NCI-H748 (cell line): ENCODE measurements around the gene HSD17B11.
"Not testable (repeated sequence)": the region's sequence is repeated elsewhere in the genome, so short reads cannot be mapped to it uniquely, and the experiment has no call there.

ENCODE experiments used
- DNase-seq: peaks from one replicate; lab custom pipeline; 2025; ENCODE audit not compliant: unreplicated experiment; lab: John Stamatoyannopoulos, UW

The HSD17B11 gene

GRCh38 chr4:87406462-87406861 is 15.5 kb upstream of the HSD17B11 start:
- DNase-seq = no peak

- no peak for DNase-seq
These were observed 14.3 kb upstream of the HSD17B11 start for GRCh38 chr4:87405211-87405820.

GRCh38 chr4:87403732-87404131 is 12.7 kb upstream of the HSD17B11 start:
- DNase-seq = not testable (repeated sequence)

DNA sequence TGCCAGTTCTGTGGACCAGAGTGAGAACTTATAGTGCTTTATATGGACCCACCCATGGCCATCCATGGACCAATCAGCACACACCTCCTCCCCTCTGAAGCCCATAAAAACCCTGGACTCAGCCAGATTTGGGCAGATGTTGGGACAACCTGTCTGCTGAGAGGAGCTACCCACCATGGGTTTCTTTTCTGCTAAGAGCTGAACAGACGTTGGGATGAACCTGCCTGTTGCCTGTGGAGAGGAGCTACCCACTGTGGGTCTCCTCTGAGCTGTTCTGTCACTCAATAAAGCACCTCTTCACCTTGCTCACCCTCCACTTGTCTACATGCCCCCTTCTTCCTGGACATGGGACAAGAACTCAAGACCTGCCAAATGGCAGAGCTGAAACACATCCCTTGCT is 9.0 kb upstream of the HSD17B11 start:
- DNase-seq = no peak

- DNase-seq = no peak
These were observed 8.2 kb upstream of the HSD17B11 start for GRCh38 chr4:87399148-87399547.

DNA sequence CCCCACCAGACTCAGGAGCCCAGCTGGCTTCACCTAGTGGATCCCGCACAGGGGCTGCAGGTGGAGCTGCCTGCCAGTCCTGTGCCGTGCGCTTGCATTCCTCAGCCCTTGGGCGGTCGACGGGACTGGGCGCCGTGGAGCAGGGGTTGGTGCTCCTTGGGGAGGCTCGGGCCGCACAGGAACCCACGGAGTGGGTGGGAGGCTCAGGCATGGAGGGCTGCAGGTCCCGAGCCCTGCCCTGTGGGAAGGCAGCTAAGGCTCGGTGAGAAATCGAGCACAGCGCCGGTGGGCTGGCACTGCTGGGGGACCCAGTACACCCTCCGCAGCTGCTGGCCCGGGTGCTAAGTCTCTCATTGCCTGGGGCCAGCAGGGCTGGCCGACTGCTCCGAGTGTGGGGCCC is 4.9 kb upstream of the HSD17B11 start:
- not testable (repeated sequence) for DNase-seq

- DNase-seq = not testable (repeated sequence)
These were observed 4.1 kb upstream of the HSD17B11 start for GRCh38 chr4:87395073-87395472.

DNA sequence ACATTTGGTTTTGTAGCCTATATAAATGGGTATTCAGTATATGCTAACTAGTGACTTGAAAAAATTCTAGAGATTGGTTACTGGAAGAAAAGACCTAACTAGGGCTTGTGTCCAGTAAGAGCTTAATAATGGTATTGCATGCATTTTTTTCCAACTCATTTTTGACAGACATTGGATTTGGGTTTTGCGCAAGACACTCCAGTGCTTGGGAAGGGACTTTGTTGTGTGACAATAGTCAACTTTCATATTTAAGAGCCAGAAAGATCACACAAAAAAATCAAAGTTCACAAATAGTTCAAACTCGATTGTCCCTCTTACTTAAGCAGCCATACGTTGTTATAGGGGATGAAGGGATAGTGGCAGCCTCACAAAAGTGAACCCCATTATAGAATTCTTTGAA is 1.2 kb upstream of the HSD17B11 start:
- no peak for DNase-seq

DNA sequence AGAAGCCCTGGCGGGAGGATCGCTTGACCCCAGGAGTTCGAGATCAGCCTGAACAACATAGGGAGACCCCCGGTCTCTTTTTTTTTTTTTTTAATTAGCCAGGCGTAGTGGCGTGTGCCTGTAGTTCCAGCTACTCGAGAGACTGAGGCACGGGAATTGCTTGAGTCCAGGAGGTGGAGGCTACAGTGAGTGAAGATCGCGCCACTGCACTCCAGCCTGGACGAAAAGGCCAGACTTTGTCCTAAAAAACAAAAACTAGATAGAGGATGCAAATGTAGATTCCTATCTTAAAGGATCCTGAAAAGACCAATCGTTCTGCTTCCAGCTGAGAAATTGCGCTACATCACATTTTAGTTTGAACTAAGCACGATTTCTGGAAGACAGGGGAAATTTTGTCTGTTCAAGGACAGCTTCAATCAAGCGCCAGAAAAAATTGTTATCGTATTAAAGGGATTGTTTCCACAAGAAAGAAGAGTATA is 627 bp upstream of the HSD17B11 start:
- DNase-seq = no peak

DNA sequence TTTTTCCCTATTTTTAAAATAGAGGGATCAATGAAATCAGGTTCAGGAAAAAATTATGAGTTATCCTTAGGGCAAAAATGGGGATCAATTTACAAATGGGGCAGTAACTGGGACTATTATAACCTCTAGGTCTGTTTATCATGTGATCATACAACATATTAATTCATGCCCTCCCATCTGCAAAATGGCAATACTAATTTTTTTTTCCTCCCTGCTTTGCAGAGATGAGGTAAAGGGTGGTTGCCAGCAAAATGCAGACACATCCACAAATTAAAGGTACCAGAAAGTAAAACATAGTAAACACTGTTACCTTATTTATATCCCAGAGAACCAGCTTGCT is 467 bp downstream of the HSD17B11 start:
- peak; percentile 48 for DNase-seq

DNA sequence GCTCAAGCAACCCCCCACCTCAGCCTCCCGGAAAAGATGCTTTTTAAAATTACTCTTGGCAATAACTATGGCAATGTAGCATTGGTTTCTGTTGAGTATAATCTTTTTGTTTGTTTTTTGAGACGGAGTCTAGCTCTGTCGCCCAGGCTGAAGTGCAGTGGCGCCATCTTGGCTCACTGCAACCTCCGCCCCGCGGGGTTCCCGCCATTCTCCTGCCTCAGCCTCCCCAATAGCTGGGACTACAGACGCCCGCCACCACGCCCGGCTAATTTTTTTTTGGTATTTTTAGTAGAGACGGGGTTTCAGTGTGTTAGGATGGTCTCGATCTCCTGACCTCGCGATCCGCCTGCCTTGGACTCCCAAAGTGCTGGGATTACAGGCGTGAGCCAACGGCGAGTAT is 933 bp downstream of the HSD17B11 start:
- peak; percentile 23 for DNase-seq

- DNase-seq = no peak
These were observed 2.1 kb downstream of the HSD17B11 start for GRCh38 chr4:87388901-87389300.

DNA sequence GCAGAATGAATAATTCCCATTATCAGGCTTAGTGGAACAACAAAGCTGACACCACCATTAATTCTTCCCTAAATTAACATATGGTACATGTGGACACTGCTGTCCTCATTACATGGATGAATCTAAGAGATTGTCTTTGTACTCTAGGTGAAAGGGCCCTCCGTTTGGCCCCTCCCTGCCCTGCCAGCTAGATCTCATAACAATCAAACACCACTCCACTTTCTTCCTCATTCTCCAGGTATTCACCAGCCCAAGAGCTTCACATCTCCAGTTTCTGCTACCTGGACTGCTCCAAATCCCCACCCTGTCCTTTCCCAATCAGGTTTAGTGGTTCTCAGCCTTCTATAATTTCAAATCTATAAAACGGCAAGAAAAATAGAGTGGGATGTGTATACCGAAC is 3.8 kb downstream of the HSD17B11 start:
- no peak for DNase-seq

GRCh38 chr4:87384466-87385132 is 6.4 kb downstream of the HSD17B11 start:
- not testable (repeated sequence) for DNase-seq

DNA sequence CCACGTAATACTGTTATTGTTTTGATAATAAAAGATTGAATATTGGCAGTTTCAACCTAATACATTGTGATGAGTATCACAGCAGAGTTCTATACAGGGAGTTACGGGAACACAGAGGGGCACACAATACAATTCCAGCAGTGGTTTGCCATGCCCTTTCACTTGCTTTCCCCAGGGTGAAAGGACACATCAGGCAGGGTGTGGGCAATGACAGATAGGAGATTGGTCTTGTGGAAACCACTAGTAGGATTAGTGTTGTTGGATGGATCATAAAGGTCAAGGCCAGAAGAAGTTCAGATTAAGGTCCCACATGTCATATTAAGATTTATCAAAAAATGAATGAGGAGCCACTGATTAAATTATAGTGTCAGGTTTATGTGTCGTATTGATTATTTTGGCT is 8.1 kb downstream of the HSD17B11 start:
- no peak for DNase-seq

- no peak for DNase-seq
These were observed 8.9 kb downstream of the HSD17B11 start for GRCh38 chr4:87382116-87382515.

- DNase-seq = no peak
These were observed 13.2 kb downstream of the HSD17B11 start for GRCh38 chr4:87377816-87378215.

DNA sequence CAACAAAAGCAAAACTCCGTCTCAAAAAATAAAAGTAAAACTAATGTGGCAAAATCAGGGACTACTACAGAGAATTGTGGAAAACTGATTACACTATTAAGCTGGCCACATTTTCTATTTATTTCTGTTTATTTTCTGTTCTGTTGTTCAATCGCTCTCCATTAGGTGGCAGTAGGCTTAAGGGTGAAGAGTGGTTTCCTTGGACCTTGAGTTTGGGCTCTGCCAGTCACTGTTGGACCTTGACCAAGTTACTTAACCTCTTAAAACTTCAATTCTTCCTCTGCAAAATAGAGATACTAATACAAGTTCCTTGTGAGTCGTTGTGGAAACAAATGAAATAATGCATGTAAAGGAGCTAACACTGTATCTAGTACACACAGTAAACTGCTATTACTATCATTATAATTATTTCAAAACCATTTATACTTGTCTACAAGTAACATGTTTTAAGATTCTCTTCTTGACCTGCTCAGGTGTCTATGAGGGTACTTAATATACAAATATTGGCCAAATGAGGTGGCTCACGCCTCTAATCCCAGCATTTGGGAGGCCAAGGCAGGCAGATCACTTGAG is 15.2 kb downstream of the HSD17B11 start:
- no peak for DNase-seq

DNA sequence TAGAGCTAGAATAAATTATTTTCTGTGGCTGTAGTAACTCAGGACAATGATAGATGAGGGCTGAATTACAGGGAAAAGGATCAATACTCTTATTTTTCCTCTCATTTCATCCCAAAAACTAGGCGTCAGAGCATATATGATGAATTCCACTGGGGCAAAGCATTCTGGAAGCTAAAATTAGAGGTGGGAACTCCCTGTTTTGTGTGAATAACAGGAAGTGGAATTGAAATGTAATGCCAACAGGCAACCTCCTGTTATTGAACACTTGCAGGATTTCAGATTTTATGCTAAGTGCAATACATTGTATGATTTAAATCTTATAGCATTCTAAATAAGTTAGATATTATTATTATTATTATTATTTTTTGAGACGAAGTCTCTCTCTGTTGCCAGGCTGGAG is 20.9 kb downstream of the HSD17B11 start:
- no peak for DNase-seq

GRCh38 chr4:87366521-87367162 is 24.3 kb downstream of the HSD17B11 start:
- no peak for DNase-seq

DNA sequence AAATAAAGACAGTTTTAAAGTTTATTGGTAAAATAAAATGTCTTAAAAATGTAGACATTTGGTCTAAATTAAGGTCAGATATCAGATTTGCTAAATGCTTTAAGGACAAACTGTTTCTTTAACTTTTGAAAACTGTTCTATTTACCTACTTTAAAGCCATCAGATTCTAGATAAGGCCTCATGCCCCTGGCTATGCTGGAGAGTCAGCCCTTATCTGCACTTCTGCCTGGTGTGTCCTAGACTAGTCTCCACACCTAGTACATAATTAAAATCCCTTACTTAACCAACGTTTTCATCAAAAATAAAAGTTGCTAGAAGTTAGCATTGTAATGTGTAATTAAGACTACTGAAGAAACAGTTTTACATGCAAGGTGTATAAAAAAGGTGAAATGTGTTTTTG is 25.6 kb downstream of the HSD17B11 start:
- no peak for DNase-seq

GRCh38 chr4:87363552-87363951 is 27.4 kb downstream of the HSD17B11 start:
- DNase-seq = no peak
